Naive thymus-derived CD4-positive, alpha-beta T cell (primary cell): ENCODE measurements around the gene UBE2I. TPM values are rescaled to one million over a fixed set of nuclear protein-coding genes. Genes with fewer than 3 reads are reported as not detected.
A peak's percentile ranks its signal among the peaks of the same experiment; 100 is the strongest.

Experiments
- ATAC-seq: fragments of 150-1000 bp; cut with Tn5 transposase; 2 replicates; pipeline ENCODE4 v1.10.0; 2021; ENCODE audit warnings: mild to moderate bottlenecking, moderate library complexity
- CTCF ChIA-PET: fragments of 350-600 bp; sonication (Branson Sonifier 250); formaldehyde crosslinking; loops from one replicate; lab custom pipeline; 2021; ENCODE audit warnings: antibody characterized with exemption; lab: Charles Lee
- POLR2A ChIA-PET: fragments of 350-600 bp; sonication (Branson Sonifier 250); formaldehyde crosslinking; loops from one replicate; lab custom pipeline; 2021; ENCODE audit warnings: antibody characterized with exemption, inconsistent platforms; lab: Charles Lee
- DNase-seq, 9 donors: peaks; one replicate each; pipeline versions ENCODE4 v3.0.0 to v3.0.0-alpha.2; 2020 to 2022; ENCODE audit warnings: mixed read lengths in 1 of 9
- H3K27ac ChIP-seq: one replicate; pipeline ENCODE4 v1.7.0; 2013; ENCODE audit warnings: mild to moderate bottlenecking, low read depth, low read length, moderate library complexity
- H3K27me3 ChIP-seq, 2 donors: one replicate each; pipeline ENCODE4 v1.7.0; 2013; ENCODE audit warnings: low read length in 2 of 2, mild to moderate bottlenecking in 2 of 2, moderate library complexity in 2 of 2; ENCODE audit not compliant: control insufficient read depth in 2 of 2, insufficient read depth in 2 of 2
- H3K36me3 ChIP-seq, 3 experiments: 1 replicate in 2 of 3; 2 replicates in 1 of 3; pipeline ENCODE4 v1.7.0; 2013; ENCODE audit warnings: low read length in 3 of 3, mild to moderate bottlenecking in 3 of 3, moderate library complexity in 1 of 3; ENCODE audit not compliant: insufficient read depth in 3 of 3, control insufficient read depth in 2 of 3
- H3K4me1 ChIP-seq, 2 donors: one replicate each; pipeline ENCODE4 v1.7.0; 2013; ENCODE audit warnings: low read length in 2 of 2, mild to moderate bottlenecking in 2 of 2, moderate library complexity in 1 of 2; ENCODE audit not compliant: control insufficient read depth in 2 of 2, insufficient read depth in 2 of 2
- H3K4me3 ChIP-seq: 2 replicates; pipeline ENCODE4 v1.7.0; 2013; ENCODE audit warnings: mild to moderate bottlenecking, low read length
- H3K9me3 ChIP-seq, 3 experiments: 1 replicate in 2 of 3; 2 replicates in 1 of 3; pipeline ENCODE4 v1.7.0; 2013; ENCODE audit warnings: low read length in 3 of 3; ENCODE audit not compliant: control insufficient read depth in 2 of 3
- H3K27ac Mint-ChIP-seq, 9 donors: one replicate each; pipeline ENCODE4 v1.8.0; 2020 to 2022; ENCODE audit warnings: mixed read lengths in 9 of 9, mild to moderate bottlenecking in 8 of 9, moderate library complexity in 5 of 9, inconsistent platforms in 2 of 9
- H3K27me3 Mint-ChIP-seq, 5 donors: one replicate each; pipeline ENCODE4 v1.8.0; 2021 to 2022; ENCODE audit warnings: mixed read lengths in 5 of 5, mild to moderate bottlenecking in 1 of 5
- H3K36me3 Mint-ChIP-seq, 5 donors: one replicate each; pipeline ENCODE4 v1.8.0; 2020 to 2022; ENCODE audit warnings: mixed read lengths in 5 of 5, mild to moderate bottlenecking in 3 of 5, inconsistent platforms in 1 of 5
- H3K4me1 Mint-ChIP-seq, 7 donors: one replicate each; pipeline ENCODE4 v1.8.0; 2020 to 2022; ENCODE audit warnings: mixed read lengths in 7 of 7, mild to moderate bottlenecking in 3 of 7, inconsistent platforms in 1 of 7
- H3K4me3 Mint-ChIP-seq, 10 donors: one replicate each; pipeline ENCODE4 v1.8.0; 2020 to 2022; ENCODE audit warnings: mild to moderate bottlenecking in 10 of 10, mixed read lengths in 10 of 10, moderate library complexity in 6 of 10, inconsistent platforms in 2 of 10
- H3K9me3 Mint-ChIP-seq, 11 donors: one replicate each; pipeline ENCODE4 v1.8.0; 2020 to 2022; ENCODE audit warnings: mixed read lengths in 11 of 11, mild to moderate bottlenecking in 4 of 11, inconsistent platforms in 1 of 11, moderate library complexity in 1 of 11
- intact Hi-C, 2 donors: fragments of 100-400 bp; cut with micrococcal nuclease; formaldehyde crosslinking; loops; one replicate each; pipeline ENCODE4 v1.15.1; 2023
- polyA plus RNA-seq, 2 donors: library from polyadenylated mRNA; unstranded; fragments of 300-500 nt; fragmentation: Illumina TruSeq; gene quantifications; one replicate each; pipeline ENCODE4 v1.2.3, GENCODE V29; 2021
- total RNA-seq, 6 experiments: library from RNA in 5 of 6; stranded (reverse) in 5 of 6; gene quantifications; 1 replicate in 5 of 6; 2 replicates in 1 of 6; pipeline ENCODE4 v1.2.3 and lab custom pipeline; 2021 to 2026

The UBE2I gene
- total and polyA plus RNA-seq, 7 experiments from 2014 or later: 67.2 to 277 (median 176) TPM

DNA sequence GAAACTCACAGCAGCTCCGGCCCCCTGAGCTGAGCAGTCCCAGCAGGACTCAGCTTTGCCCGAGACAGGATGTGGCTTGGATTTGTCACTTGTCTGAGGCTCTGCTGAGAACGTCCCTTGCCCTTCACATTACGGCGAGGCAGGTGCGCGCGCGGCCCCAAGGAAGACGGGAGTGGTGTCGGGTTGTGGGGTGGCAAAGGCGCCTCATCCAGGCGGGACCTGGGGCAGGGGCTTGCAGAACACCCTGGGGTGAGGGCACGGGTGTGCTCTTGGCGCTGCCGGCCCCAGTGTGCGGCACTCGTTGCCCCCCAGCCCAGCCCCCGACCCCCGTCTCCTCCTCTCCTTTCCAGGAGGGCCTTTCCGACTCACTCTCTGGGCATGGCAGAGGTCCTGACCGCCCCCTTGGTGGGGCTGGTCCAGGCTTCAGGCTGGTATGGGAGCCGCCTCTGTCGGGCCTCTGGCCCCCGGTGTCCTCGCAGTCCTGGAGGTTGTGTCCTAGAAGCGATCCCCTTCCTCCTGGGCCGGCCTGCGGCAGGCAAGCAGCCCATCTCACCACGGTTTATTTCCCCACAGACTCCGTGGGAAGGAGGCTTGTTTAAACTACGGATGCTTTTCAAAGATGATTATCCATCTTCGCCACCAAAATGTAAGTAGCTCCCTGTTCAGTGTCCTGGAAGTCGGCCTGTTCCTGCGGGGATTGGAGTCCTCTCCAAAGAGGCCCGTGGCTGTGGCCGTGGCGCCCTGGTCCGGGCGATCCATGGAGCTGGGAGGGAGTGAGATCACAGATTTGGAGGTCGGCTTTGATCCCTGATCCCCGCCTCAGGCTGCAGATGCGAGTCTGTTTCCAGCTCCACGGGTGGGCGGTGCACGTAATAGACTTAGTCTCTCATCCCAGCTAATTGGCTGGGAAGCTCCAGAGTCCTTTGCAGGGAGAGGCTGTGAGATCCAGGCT lies 5.9 kb downstream of the UBE2I start:
- Mint-ChIP-seq H3K27ac (no peak overlapping the region), H3K4me3 (no peak overlapping the region), H3K27me3 (no peaks in the 10 kb centered on the region), H3K4me1 (peaks cover 11 to 34% (median 25%) of the 10 kb centered on the region in 7 donors), H3K9me3 (peaks cover 0 to 3% (median 0%) of the 10 kb centered on the region in 11 donors), H3K36me3 (peaks cover 4 to 43% (median 14%) of the 10 kb centered on the region in 5 donors)
- H3K4me3 ChIP-seq: no peak overlapping the region
- H3K9me3 ChIP-seq: no peaks in the 10 kb centered on the region
- ChIA-PET CTCF (interaction anchor here (1.1 kb wide), 1 partner anchor 17 kb away, joined by 5 read pairs; no protein-coding TSS in a partner anchor), POLR2A (interaction anchor here (1.3 kb wide), 1 partner anchor 11 kb away, joined by 3 read pairs; no protein-coding TSS in a partner anchor)
- intact Hi-C loops: no loop called here
- DNase-seq: no peak
- no peaks in the 10 kb centered on the region for H3K27me3 ChIP-seq
- H3K4me1 ChIP-seq: peaks cover 21 to 27% of the 10 kb centered on the region in 2 donors
- H3K27ac ChIP-seq: no peak overlapping the region
- ATAC-seq: no peak
- peaks cover 27 to 85% (median 43%) of the 10 kb centered on the region in 3 experiments for H3K36me3 ChIP-seq

GRCh38 chr16:1316033-1316405 lies 6.6 kb downstream of the UBE2I start:
- Mint-ChIP-seq H3K27me3 (no peaks in the 10 kb centered on the region), H3K9me3 (peaks cover 0 to 2% (median 0%) of the 10 kb centered on the region in 11 donors), H3K4me1 (peaks cover 5 to 27% (median 18%) of the 10 kb centered on the region in 7 donors), H3K36me3 (peaks cover 4 to 42% (median 13%) of the 10 kb centered on the region in 5 donors), H3K27ac (no peak overlapping the region), H3K4me3 (no peak overlapping the region)
- ATAC-seq (no peak), DNase-seq (no peak)
- CTCF ChIA-PET: interaction anchor here (1.1 kb wide), 1 partner anchor 16 kb away, joined by 5 read pairs; no protein-coding TSS in a partner anchor
- Histone ChIP-seq H3K27ac (no peak overlapping the region), H3K4me3 (no peak overlapping the region), H3K9me3 (no peaks in the 10 kb centered on the region), H3K4me1 (peaks cover 18 to 21% of the 10 kb centered on the region in 2 donors), H3K36me3 (peaks cover 27 to 92% (median 49%) of the 10 kb centered on the region in 3 experiments), H3K27me3 (no peaks in the 10 kb centered on the region)
- POLR2A ChIA-PET: interaction anchor here (1.3 to 1.7 kb wide), 2 partner anchors 10 to 11 kb away, joined by 3 to 8 read pairs; no protein-coding TSS in a partner anchor
- intact Hi-C loops: no loop called here

DNA sequence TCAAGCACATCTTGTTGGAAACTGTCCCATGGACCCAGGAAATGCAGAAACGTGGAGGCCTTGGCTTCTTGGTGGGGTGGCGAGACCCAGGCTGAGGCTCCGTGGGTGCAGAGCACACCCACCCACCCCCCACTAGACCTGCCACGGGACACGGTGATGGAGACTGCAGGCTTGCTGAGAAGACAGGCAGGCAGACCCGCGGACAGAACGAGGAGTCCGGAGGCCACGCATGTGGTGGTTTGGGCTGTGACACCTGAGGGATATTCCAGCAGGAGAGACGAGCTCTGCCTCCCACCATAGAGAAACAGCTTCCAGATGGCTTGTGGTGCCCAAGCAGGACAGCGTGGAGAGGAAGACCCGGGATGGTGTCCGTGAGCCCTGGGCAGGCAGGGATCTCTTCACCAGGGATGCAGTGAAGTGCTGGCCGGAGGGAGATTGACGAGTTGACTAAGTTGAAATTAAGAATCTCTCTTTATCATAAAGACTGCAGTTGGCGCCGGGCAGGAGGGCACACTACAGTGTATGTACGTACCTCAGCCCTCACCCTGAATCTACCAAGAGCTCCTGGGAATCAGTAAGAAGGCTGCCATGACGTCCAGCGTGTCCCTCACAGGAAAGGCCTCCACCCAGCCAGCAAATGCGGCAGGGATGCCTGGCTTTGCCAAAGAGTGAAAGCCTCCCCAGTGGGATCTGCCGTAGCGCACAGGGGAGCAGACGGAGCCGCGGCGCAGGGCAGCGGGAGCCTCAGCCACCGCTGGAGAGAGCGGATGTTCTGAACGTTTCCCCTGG lies 8.2 kb downstream of the UBE2I start:
- ChIA-PET CTCF (no interaction called here), POLR2A (interaction anchor here (0.7 to 1.7 kb wide), 2 partner anchors 13 to 35 kb away, joined by 4 to 8 read pairs; no protein-coding TSS in a partner anchor)
- no peaks in the 10 kb centered on the region for H3K27me3 ChIP-seq
- no peak overlapping the region for H3K27ac Mint-ChIP-seq
- H3K4me1 ChIP-seq: peaks cover 3 to 5% of the 10 kb centered on the region in 2 donors
- no peak overlapping the region for H3K4me3 ChIP-seq
- H3K4me3 Mint-ChIP-seq: no peak overlapping the region
- DNase-seq (no peak), ATAC-seq (no peak)
- H3K27me3 Mint-ChIP-seq: no peaks in the 10 kb centered on the region
- H3K36me3 Mint-ChIP-seq: peaks cover 4 to 41% (median 13%) of the 10 kb centered on the region in 5 donors
- H3K4me1 Mint-ChIP-seq: peaks cover 1 to 16% (median 12%) of the 10 kb centered on the region in 7 donors
- H3K36me3 ChIP-seq: peaks cover 26 to 99% (median 49%) of the 10 kb centered on the region in 3 experiments
- H3K9me3 ChIP-seq: no peaks in the 10 kb centered on the region
- peaks cover 0 to 2% (median 0%) of the 10 kb centered on the region in 11 donors for H3K9me3 Mint-ChIP-seq
- intact Hi-C loops: no loop called here
- no peak overlapping the region for H3K27ac ChIP-seq

DNA sequence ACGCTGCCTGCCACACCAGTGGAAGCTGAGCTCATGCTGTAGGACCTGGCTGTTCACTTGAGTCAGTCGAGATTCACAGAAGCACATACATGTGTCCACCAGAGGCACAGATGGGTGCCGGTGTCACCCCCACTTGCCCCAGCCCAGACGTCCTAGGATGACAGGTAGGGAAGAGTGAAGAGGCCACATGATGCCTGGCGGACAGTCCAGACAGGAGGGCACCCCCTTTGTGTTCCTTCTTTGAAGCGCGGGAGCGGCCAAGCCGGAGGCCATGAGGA lies 8.8 kb downstream of the UBE2I start:
- no peak for ATAC-seq
- Mint-ChIP-seq H3K9me3 (peaks cover 0 to 2% (median 0%) of the 10 kb centered on the region in 11 donors), H3K27me3 (no peaks in the 10 kb centered on the region), H3K27ac (peak overlapping the region in 1 of 9 donors; percentile 43), H3K4me3 (no peak overlapping the region), H3K36me3 (peaks cover 4 to 38% (median 13%) of the 10 kb centered on the region in 5 donors), H3K4me1 (peaks cover 0 to 13% (median 7%) of the 10 kb centered on the region in 7 donors)
- CTCF ChIA-PET: no interaction called here
- Histone ChIP-seq H3K27ac (no peak overlapping the region), H3K9me3 (no peaks in the 10 kb centered on the region), H3K4me1 (no peaks in the 10 kb centered on the region), H3K36me3 (peaks cover 22 to 97% (median 49%) of the 10 kb centered on the region in 3 experiments), H3K4me3 (no peak overlapping the region), H3K27me3 (no peaks in the 10 kb centered on the region)
- no peak for DNase-seq
- POLR2A ChIA-PET: no interaction called here
- intact Hi-C loops: no loop called here

DNA sequence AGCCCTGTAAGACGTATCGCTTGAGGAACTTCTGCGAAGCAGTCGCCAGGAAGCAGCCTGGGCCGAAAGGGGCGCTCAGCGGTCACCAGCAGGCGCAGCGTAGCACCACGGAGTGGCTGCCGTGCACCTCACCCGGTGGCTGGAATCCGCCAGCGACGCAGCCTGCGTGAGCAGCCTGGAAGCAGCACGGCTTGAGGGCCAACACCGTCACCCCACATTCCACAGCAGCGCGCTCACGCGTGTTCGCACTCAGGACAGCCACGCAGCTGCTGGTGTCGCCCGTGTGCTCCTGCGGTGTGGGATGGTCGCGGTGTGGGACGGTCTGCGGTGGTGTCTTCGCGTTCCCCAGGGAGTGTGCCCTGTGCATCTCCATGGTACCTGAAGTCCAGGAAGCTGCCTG lies 9.6 kb downstream of the UBE2I start:
- H3K27me3 ChIP-seq: no peaks in the 10 kb centered on the region
- no peaks in the 10 kb centered on the region for H3K27me3 Mint-ChIP-seq
- peaks cover 22 to 98% (median 53%) of the 10 kb centered on the region in 3 experiments for H3K36me3 ChIP-seq
- no peaks in the 10 kb centered on the region for H3K9me3 ChIP-seq
- POLR2A ChIA-PET: no interaction called here
- no peak for ATAC-seq
- peaks cover 0 to 10% (median 5%) of the 10 kb centered on the region in 7 donors for H3K4me1 Mint-ChIP-seq
- H3K4me3 ChIP-seq: no peak overlapping the region
- no peaks in the 10 kb centered on the region for H3K4me1 ChIP-seq
- H3K4me3 Mint-ChIP-seq: no peak overlapping the region
- no peak for DNase-seq
- H3K9me3 Mint-ChIP-seq: peaks cover 0 to 2% (median 0%) of the 10 kb centered on the region in 11 donors
- peaks cover 4 to 44% (median 15%) of the 10 kb centered on the region in 5 donors for H3K36me3 Mint-ChIP-seq
- no peak overlapping the region for H3K27ac Mint-ChIP-seq
- CTCF ChIA-PET: no interaction called here
- H3K27ac ChIP-seq: no peak overlapping the region
- intact Hi-C loops: no loop called here

GRCh38 chr16:1320097-1320496 lies 10.7 kb downstream of the UBE2I start:
- ChIA-PET CTCF (no interaction called here), POLR2A (no interaction called here)
- Histone ChIP-seq H3K4me1 (no peaks in the 10 kb centered on the region), H3K4me3 (no peak overlapping the region), H3K9me3 (no peaks in the 10 kb centered on the region), H3K27ac (no peak overlapping the region), H3K27me3 (no peaks in the 10 kb centered on the region), H3K36me3 (peaks cover 22 to 98% (median 45%) of the 10 kb centered on the region in 3 experiments)
- ATAC-seq: no peak
- DNase-seq: no peak
- Mint-ChIP-seq H3K27ac (no peak overlapping the region), H3K4me1 (peaks cover 0 to 6% (median 0%) of the 10 kb centered on the region in 7 donors), H3K9me3 (peaks cover 0 to 2% (median 0%) of the 10 kb centered on the region in 11 donors), H3K36me3 (peaks cover 4 to 52% (median 19%) of the 10 kb centered on the region in 5 donors), H3K27me3 (no peaks in the 10 kb centered on the region), H3K4me3 (no peak overlapping the region)
- intact Hi-C loops: no loop called here
